Spleen (tissue), 7 donors: ENCODE results near the gene ADPGK.

Source experiments
- POLR2A ChIP-seq, 3 donors: fragments of 450-650 bp; IDR thresholded peaks; one replicate each; pipeline ENCODE4 v1.5.1; 2017; ENCODE audit warnings: antibody characterized with exemption in 3 of 3, mild to moderate bottlenecking in 1 of 3
- TF ChIP-seq, protein P1 (sequence below), 11 experiments: fragments of 200-600 bp in 7 of 11; fragments of 450-650 bp in 4 of 11; sonication (generic) in 4 of 11; IDR thresholded peaks in 8 of 11; conservative IDR thresholded peaks in 3 of 11; 1 replicate in 7 of 11; 2 replicates in 4 of 11; pipeline versions ENCODE4 v1.4.0 to v1.8.0; 2016 to 2021; ENCODE audit warnings: antibody characterized with exemption in 11 of 11, inconsistent platforms in 4 of 11, mild to moderate bottlenecking in 1 of 11
- donor health status: DM: no; HTN: no; CAD: no; lungs with moderate emphysema.
- donor health status: DM: no; HTN: no; CAD: no.
- donor health status: DM: no; HTN: no; CAD: no.

DNA sequence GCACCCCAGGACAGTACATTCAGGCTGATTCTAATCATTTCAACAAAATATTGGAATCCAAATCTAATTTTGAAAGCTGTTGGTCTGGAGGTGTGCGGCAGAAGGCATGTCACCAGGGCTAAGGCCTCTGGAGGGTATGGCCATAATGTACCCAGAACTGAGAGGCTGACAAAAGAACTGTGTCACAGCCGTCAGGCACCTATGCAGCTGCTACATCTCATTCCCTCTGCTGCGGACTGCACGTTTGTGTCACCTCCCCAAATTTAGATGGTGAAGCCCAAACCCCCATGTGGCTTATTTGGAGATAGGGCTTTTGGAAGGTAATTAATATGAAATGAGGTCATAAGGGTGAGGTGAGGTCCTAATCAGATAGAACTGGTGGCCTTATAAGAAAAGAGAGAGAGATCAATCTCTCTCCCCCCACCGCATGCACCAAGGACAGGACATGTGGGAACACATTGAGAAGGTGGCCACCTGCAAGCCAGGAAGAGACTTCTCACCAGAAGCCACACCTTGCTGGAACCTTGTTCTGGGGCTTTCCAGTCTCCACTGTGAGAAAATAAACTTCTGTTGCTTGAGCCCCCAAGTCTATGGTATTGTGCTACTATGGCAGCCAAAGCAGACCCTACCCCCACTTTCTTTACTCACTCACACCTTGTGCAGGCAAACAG is 22.8 kb downstream of the ADPGK start:
- TF ChIP-seq, protein P1, sequence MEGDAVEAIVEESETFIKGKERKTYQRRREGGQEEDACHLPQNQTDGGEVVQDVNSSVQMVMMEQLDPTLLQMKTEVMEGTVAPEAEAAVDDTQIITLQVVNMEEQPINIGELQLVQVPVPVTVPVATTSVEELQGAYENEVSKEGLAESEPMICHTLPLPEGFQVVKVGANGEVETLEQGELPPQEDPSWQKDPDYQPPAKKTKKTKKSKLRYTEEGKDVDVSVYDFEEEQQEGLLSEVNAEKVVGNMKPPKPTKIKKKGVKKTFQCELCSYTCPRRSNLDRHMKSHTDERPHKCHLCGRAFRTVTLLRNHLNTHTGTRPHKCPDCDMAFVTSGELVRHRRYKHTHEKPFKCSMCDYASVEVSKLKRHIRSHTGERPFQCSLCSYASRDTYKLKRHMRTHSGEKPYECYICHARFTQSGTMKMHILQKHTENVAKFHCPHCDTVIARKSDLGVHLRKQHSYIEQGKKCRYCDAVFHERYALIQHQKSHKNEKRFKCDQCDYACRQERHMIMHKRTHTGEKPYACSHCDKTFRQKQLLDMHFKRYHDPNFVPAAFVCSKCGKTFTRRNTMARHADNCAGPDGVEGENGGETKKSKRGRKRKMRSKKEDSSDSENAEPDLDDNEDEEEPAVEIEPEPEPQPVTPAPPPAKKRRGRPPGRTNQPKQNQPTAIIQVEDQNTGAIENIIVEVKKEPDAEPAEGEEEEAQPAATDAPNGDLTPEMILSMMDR (IDR thresholded peaks at IDR 0.05 in 8 of 11, conservative IDR thresholded peaks at IDR 0.05 in 3 of 11): no peak
- TF ChIP-seq POLR2A (IDR thresholded peaks at IDR 0.05): no peak
